Natural killer cell (primary cell): Measurements from ENCODE around the gene CDKAL1. TPM values are rescaled to one million over a fixed set of nuclear protein-coding genes. Genes with fewer than 3 reads are reported as not detected.

Experiments
- total RNA-seq, 4 donors: library from RNA; stranded (reverse); fragments of 120-200 nt in 1 of 4; gene quantifications; one replicate each; pipeline versions ENCODE4 v1.2.3 to v1.2.4, GENCODE V29; 2013 to 2022

CDKAL1 gene
- total RNA-seq, 3 donors from 2014 or later (not counting 1 experiment from before 2014, with no cell fraction given), result 26.0 to 32.8 (median 28.9) TPM

Other genes with a start within 250 kb of the CDKAL1 start
- gene E2F3, start 132.6 kb upstream of the CDKAL1 start, total RNA-seq, result 10 to 100 TPM in 2 of 3 donors, 1 to 10 TPM in 1; 8.2 to 14.7 (median 12.2) TPM